ENCODE results near the gene ETHE1.

ETHE1 gene

GRCh38 chr19:43498233-43498842 lies 28.7 kb downstream of the ETHE1 start:
- FAIRE-seq (no peak), DNase-seq (ENCODE audit: extremely low spot score, insufficient read length, low read depth) (no peak)

GRCh38 chr19:43496960-43497359 lies 30.0 kb downstream of the ETHE1 start:
- no peak for DNase-seq (ENCODE audit: extremely low spot score, insufficient read length, low read depth)
- no peak for FAIRE-seq

GRCh38 chr19:43495082-43495481 lies 31.9 kb downstream of the ETHE1 start:
- FAIRE-seq (no peak), DNase-seq (ENCODE audit: extremely low spot score, insufficient read length, low read depth) (no peak)

GRCh38 chr19:43490759-43491158 lies 36.2 kb downstream of the ETHE1 start:
- DNase-seq (ENCODE audit: extremely low spot score, insufficient read length, low read depth) = no peak
- no peak for FAIRE-seq

GRCh38 chr19:43489979-43490599 lies 36.9 kb downstream of the ETHE1 start:
- FAIRE-seq = no peak
- DNase-seq (ENCODE audit: extremely low spot score, insufficient read length, low read depth) = no peak

- FAIRE-seq (peak; percentile 44), DNase-seq (ENCODE audit: extremely low spot score, insufficient read length, low read depth) (no peak)
Observed at GRCh38 chr19:43489310-43489709, 37.7 kb downstream of the ETHE1 start.

GRCh38 chr19:43488179-43488578 lies 38.8 kb downstream of the ETHE1 start:
- DNase-seq (ENCODE audit: extremely low spot score, insufficient read length, low read depth) (no peak), FAIRE-seq (no peak)

- FAIRE-seq (no peak), DNase-seq (ENCODE audit: extremely low spot score, insufficient read length, low read depth) (no peak)
Observed at GRCh38 chr19:43486412-43486811, 40.6 kb downstream of the ETHE1 start.

GRCh38 chr19:43485951-43486350 lies 41.0 kb downstream of the ETHE1 start:
- FAIRE-seq (no peak), DNase-seq (ENCODE audit: extremely low spot score, insufficient read length, low read depth) (no peak)

GRCh38 chr19:43483281-43483680 lies 43.7 kb downstream of the ETHE1 start:
- FAIRE-seq = no peak
- no peak for DNase-seq (ENCODE audit: extremely low spot score, insufficient read length, low read depth)

- no peak for FAIRE-seq
- DNase-seq (ENCODE audit: extremely low spot score, insufficient read length, low read depth) = no peak
Observed at GRCh38 chr19:43482193-43482592, 44.8 kb downstream of the ETHE1 start.

- FAIRE-seq (no peak), DNase-seq (ENCODE audit: extremely low spot score, insufficient read length, low read depth) (no peak)
Observed at GRCh38 chr19:43481701-43482100, 45.3 kb downstream of the ETHE1 start.

- FAIRE-seq = no peak
- DNase-seq (ENCODE audit: extremely low spot score, insufficient read length, low read depth) = no peak
Observed at GRCh38 chr19:43480574-43480973, 46.4 kb downstream of the ETHE1 start.

GRCh38 chr19:43479961-43480561 lies 46.9 kb downstream of the ETHE1 start:
- FAIRE-seq = no peak

GRCh38 chr19:43479226-43479625 lies 47.8 kb downstream of the ETHE1 start:
- FAIRE-seq = no peak
- DNase-seq (ENCODE audit: extremely low spot score, insufficient read length, low read depth) = no peak

More at GRCh38 chr19:43479961-43480561, 46.9 kb downstream of the ETHE1 start:
- DNase-seq (ENCODE audit: extremely low spot score, insufficient read length, low read depth) = no peak

GRCh38 chr19:43478323-43478722 lies 48.7 kb downstream of the ETHE1 start:
- FAIRE-seq (no peak), DNase-seq (ENCODE audit: extremely low spot score, insufficient read length, low read depth) (no peak)

- DNase-seq (ENCODE audit: extremely low spot score, insufficient read length, low read depth) (no peak), FAIRE-seq (no peak)
Observed at GRCh38 chr19:43476606-43477005, 50.4 kb downstream of the ETHE1 start.

GRCh38 chr19:43474986-43475705 lies 51.9 kb downstream of the ETHE1 start:
- FAIRE-seq (peak; percentile 70), DNase-seq (ENCODE audit: extremely low spot score, insufficient read length, low read depth) (peak; percentile 76)

- FAIRE-seq = no peak
Observed at GRCh38 chr19:43474487-43474886, 52.5 kb downstream of the ETHE1 start.

GRCh38 chr19:43471091-43471490 lies 55.9 kb downstream of the ETHE1 start:
- no peak for DNase-seq (ENCODE audit: extremely low spot score, insufficient read length, low read depth)
- no peak for FAIRE-seq

More at GRCh38 chr19:43474487-43474886, 52.5 kb downstream of the ETHE1 start:
- DNase-seq (ENCODE audit: extremely low spot score, insufficient read length, low read depth) = no peak

GRCh38 chr19:43470288-43470687 lies 56.7 kb downstream of the ETHE1 start:
- FAIRE-seq (no peak), DNase-seq (ENCODE audit: extremely low spot score, insufficient read length, low read depth) (no peak)

All from GM18507 (cell line).